ENCODE measurements around the gene LMAN2L.

Gene LMAN2L

GRCh38 chr2:96739633-96740428, at the start of gene LMAN2L:
TSS of gene LMAN2L (minus strand) at chr2:96740064. CDS start at chr2:96740040, 24 bp downstream.
- peak within 1 kb of the TSS; percentile 91 for H3K4me3 ChIP-seq (ENCODE audit: low read depth, low read length)
- ChIA-PET POLR2A (interaction anchor here (0.8 kb wide), 1 partner anchor 48 kb away, joined by 3 read pairs; no protein-coding TSS in a partner anchor), CTCF (no interaction called here)
- TF ChIP-seq CTCF (IDR thresholded peaks at IDR 0.05; ENCODE audit: insufficient read depth, low read length, missing control alignments), result no peak
- peak; percentile 73 for DNase-seq (ENCODE audit: low read depth, low spot score)

- DNase-seq (ENCODE audit: low read depth, low spot score), result no peak
- no peak overlapping the region for H3K4me3 ChIP-seq (ENCODE audit: low read depth, low read length)
- POLR2A ChIA-PET, result no interaction called here
- TF ChIP-seq CTCF (IDR thresholded peaks at IDR 0.05; ENCODE audit: insufficient read depth, low read length, missing control alignments), result no peak
- CTCF ChIA-PET, result no interaction called here
These were observed 49.4 kb upstream of the LMAN2L start for GRCh38 chr2:96789245-96789617.

GRCh38 chr2:96788442-96789244, 48.8 kb upstream of the LMAN2L start:
- no peak overlapping the region for H3K4me3 ChIP-seq (ENCODE audit: low read depth, low read length)
- no peak for DNase-seq (ENCODE audit: low read depth, low spot score)
- ChIA-PET POLR2A (no interaction called here), CTCF (interaction anchor here (1.3 to 1.9 kb wide), 2 partner anchors 12 kb away, joined by 3 to 6 read pairs; no protein-coding TSS in a partner anchor)
- TF ChIP-seq CTCF (IDR thresholded peaks at IDR 0.05; ENCODE audit: insufficient read depth, low read length, missing control alignments), result no peak

GRCh38 chr2:96787411-96787810, 47.5 kb upstream of the LMAN2L start:
- CTCF ChIA-PET, result interaction anchor here (1.3 to 1.9 kb wide), 2 partner anchors 10 to 13 kb away, joined by 3 to 6 read pairs; no protein-coding TSS in a partner anchor
- no peak for DNase-seq (ENCODE audit: low read depth, low spot score)
- POLR2A ChIA-PET, result no interaction called here
- no peak for TF ChIP-seq CTCF (IDR thresholded peaks at IDR 0.05; ENCODE audit: insufficient read depth, low read length, missing control alignments)
- H3K4me3 ChIP-seq (ENCODE audit: low read depth, low read length), result no peak overlapping the region

GRCh38 chr2:96783388-96783787, 43.5 kb upstream of the LMAN2L start:
- CTCF ChIA-PET, result interaction anchor here (1.7 to 4.2 kb wide), 3 partner anchors 9 to 21 kb away, joined by 6 to 32 read pairs (median 9); partner anchors contain the start of gene CNNM4
- POLR2A ChIA-PET, result no interaction called here
- H3K4me3 ChIP-seq (ENCODE audit: low read depth, low read length), result no peak overlapping the region
- TF ChIP-seq CTCF (IDR thresholded peaks at IDR 0.05; ENCODE audit: insufficient read depth, low read length, missing control alignments), result no peak
- no peak for DNase-seq (ENCODE audit: low read depth, low spot score)

GRCh38 chr2:96775160-96775559, 35.3 kb upstream of the LMAN2L start:
- TF ChIP-seq CTCF (IDR thresholded peaks at IDR 0.05; ENCODE audit: insufficient read depth, low read length, missing control alignments), result no peak
- H3K4me3 ChIP-seq (ENCODE audit: low read depth, low read length), result no peak overlapping the region
- POLR2A ChIA-PET, result no interaction called here
- CTCF ChIA-PET, result interaction anchor here (1.2 to 9.4 kb wide), 4 partner anchors 10 to 25 kb away, joined by 3 to 94 read pairs (median 6); partner anchors contain the start of gene CNNM4
- DNase-seq (ENCODE audit: low read depth, low spot score), result no peak
